HEK293T (cell line): Measurements from ENCODE around the gene NOTCH1.

Source experiments
- ARNT ChIP-seq: fragments of 450-650 bp; IDR thresholded peaks from 2 replicates; pipeline ENCODE4 v1.6.1; 2017; ENCODE audit warnings: mild to moderate bottlenecking
- BHLHE40 ChIP-seq: fragments of 450-650 bp; IDR thresholded peaks from 2 replicates; pipeline ENCODE4 v1.6.1; 2016; ENCODE audit warnings: mild to moderate bottlenecking, moderate library complexity, borderline replicate concordance
- CTBP1 ChIP-seq: fragments of 450-650 bp; IDR thresholded peaks from 2 replicates; pipeline ENCODE4 v1.6.1; 2016; ENCODE audit warnings: borderline replicate concordance
- ELF4 ChIP-seq: fragments of 450-650 bp; IDR thresholded peaks from 2 replicates; pipeline ENCODE4 v1.6.1; 2017; ENCODE audit warnings: antibody characterized with exemption
- FOXA1 ChIP-seq: fragments of 450-650 bp; IDR thresholded peaks from 2 replicates; pipeline ENCODE4 v1.6.1; 2016; ENCODE audit warnings: mild to moderate bottlenecking
- FOXM1 ChIP-seq: fragments of 450-650 bp; IDR thresholded peaks from 2 replicates; pipeline ENCODE4 v1.6.1; 2017; ENCODE audit warnings: mild to moderate bottlenecking, borderline replicate concordance
- HDGF ChIP-seq: fragments of 450-650 bp; IDR thresholded peaks from 2 replicates; pipeline ENCODE4 v1.6.1; 2017; ENCODE audit warnings: antibody characterized with exemption, borderline replicate concordance
- LEF1 ChIP-seq: fragments of 450-650 bp; IDR thresholded peaks from 2 replicates; pipeline ENCODE4 v1.6.1; 2017; ENCODE audit warnings: mild to moderate bottlenecking, borderline replicate concordance
- NFRKB ChIP-seq: fragments of 450-650 bp; IDR thresholded peaks from 2 replicates; pipeline ENCODE4 v1.6.1; 2016; ENCODE audit warnings: mild to moderate bottlenecking, moderate library complexity
- PKNOX1 ChIP-seq: fragments of 450-650 bp; IDR thresholded peaks from 2 replicates; pipeline ENCODE4 v1.6.1; 2016
- SP1 ChIP-seq: fragments of 450-650 bp; IDR thresholded peaks from 2 replicates; pipeline ENCODE4 v1.6.1; 2017
- SUZ12 ChIP-seq: fragments of 450-650 bp; IDR thresholded peaks from 2 replicates; pipeline ENCODE4 v1.6.1; 2016; ENCODE audit warnings: mild to moderate bottlenecking
- TARDBP ChIP-seq: fragments of 450-650 bp; IDR thresholded peaks from 2 replicates; pipeline ENCODE4 v1.6.1; 2016
- ZNF384 ChIP-seq: fragments of 450-650 bp; IDR thresholded peaks from 2 replicates; pipeline ENCODE4 v1.6.1; 2016

GRCh38 chr9:136594492-136594891 lies 48.6 kb upstream of the NOTCH1 start:
- TF ChIP-seq FOXA1 = no peak
- no peak for TF ChIP-seq SP1
- no peak for TF ChIP-seq ZNF384
- TF ChIP-seq FOXM1 = no peak
- no peak for TF ChIP-seq TARDBP
- no peak for TF ChIP-seq SUZ12
- TF ChIP-seq HDGF = no peak
- no peak for TF ChIP-seq ELF4
- TF ChIP-seq BHLHE40 = no peak
- no peak for TF ChIP-seq NFRKB
- no peak for TF ChIP-seq PKNOX1
- no peak for TF ChIP-seq LEF1
- TF ChIP-seq ARNT = no peak
- TF ChIP-seq CTBP1 = no peak
